Activated T-cell treated with anti-CD3 and anti-CD28 coated beads, Interleukin-2, amount 50 U/mL, for 24 hours (primary cell): ENCODE results near the gene AS3MT.
A peak's percentile ranks its signal among the peaks of the same experiment; 100 is the strongest.
"Not testable (repeated sequence)": the region's sequence is repeated elsewhere in the genome, so short reads cannot be mapped to it uniquely, and the experiment has no call there.

ENCODE experiments used
- DNase-seq: peaks from one replicate; pipeline ENCODE4 v3.0.0-alpha.2; 2020
- H3K27ac Mint-ChIP-seq: 2 replicates; pipeline ENCODE4 v1.8.0; 2020; ENCODE audit warnings: mild to moderate bottlenecking, mixed read lengths
- H3K27me3 Mint-ChIP-seq: 2 replicates; pipeline ENCODE4 v1.8.0; 2020; ENCODE audit warnings: mixed read lengths
- H3K36me3 Mint-ChIP-seq: 2 replicates; pipeline ENCODE4 v1.8.0; 2020; ENCODE audit warnings: low read depth, mixed read lengths
- H3K4me1 Mint-ChIP-seq: 2 replicates; pipeline ENCODE4 v1.8.0; 2020; ENCODE audit warnings: low read depth, mixed read lengths
- H3K4me3 Mint-ChIP-seq: 2 replicates; pipeline ENCODE4 v1.8.0; 2020; ENCODE audit warnings: mild to moderate bottlenecking, moderate library complexity, mixed read lengths
- H3K9me3 Mint-ChIP-seq: 2 replicates; pipeline ENCODE4 v1.8.0; 2020; ENCODE audit warnings: mixed read lengths

Gene AS3MT, protein sequence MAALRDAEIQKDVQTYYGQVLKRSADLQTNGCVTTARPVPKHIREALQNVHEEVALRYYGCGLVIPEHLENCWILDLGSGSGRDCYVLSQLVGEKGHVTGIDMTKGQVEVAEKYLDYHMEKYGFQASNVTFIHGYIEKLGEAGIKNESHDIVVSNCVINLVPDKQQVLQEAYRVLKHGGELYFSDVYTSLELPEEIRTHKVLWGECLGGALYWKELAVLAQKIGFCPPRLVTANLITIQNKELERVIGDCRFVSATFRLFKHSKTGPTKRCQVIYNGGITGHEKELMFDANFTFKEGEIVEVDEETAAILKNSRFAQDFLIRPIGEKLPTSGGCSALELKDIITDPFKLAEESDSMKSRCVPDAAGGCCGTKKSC

GRCh38 chr10:102869258-102870198, at the start of gene AS3MT:
Gene AS3MT, plus strand, starts transcription at chr10:102869470. Its CDS starts 123 bp downstream, at chr10:102869593.
- no peak within 1 kb of the TSS for H3K27ac Mint-ChIP-seq
- peaks cover 11% of the 10 kb centered on the region for H3K4me1 Mint-ChIP-seq
- peak within 1 kb of the TSS; percentile 67 for H3K4me3 Mint-ChIP-seq
- H3K27me3 Mint-ChIP-seq = peaks cover 23% of the 10 kb centered on the region
- H3K9me3 Mint-ChIP-seq = no peaks in the 10 kb centered on the region
- peak; percentile 39 for DNase-seq
- H3K36me3 Mint-ChIP-seq = peaks cover 3% of the 10 kb centered on the region

DNA sequence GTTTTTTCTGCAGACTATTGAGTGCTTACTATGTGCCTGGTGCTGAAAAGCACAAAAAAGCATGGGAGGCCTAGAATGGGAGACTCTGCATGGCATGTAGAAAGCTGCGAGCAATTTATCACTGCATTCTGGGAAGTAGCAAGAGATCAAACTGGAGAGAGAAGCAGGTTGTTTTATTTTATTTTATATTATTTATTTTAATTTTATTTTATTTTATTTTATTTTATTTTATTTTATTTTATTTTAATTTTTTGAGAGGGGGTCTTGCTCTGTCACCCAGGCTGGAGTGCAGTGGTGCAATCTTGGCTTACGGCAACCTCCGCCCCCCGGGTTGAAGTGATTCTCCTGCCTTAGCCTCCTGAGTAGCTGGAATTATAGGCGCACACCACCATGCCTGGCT, 49.3 kb upstream of the AS3MT start:
- not testable (repeated sequence) for H3K27ac Mint-ChIP-seq, H3K27me3 Mint-ChIP-seq, H3K9me3 Mint-ChIP-seq, DNase-seq, H3K4me3 Mint-ChIP-seq, H3K4me1 Mint-ChIP-seq
- H3K36me3 Mint-ChIP-seq = peaks cover 13% of the 10 kb centered on the region

- Mint-ChIP-seq H3K36me3 (no peaks in the 10 kb centered on the region), H3K9me3 (no peaks in the 10 kb centered on the region), H3K27me3 (no peaks in the 10 kb centered on the region), H3K4me3 (no peak overlapping the region), H3K27ac (no peak overlapping the region), H3K4me1 (no peaks in the 10 kb centered on the region)
- DNase-seq = no peak
Measured at GRCh38 chr10:102822222-102822621, 47.0 kb upstream of the AS3MT start.

GRCh38 chr10:102824664-102825063, 44.6 kb upstream of the AS3MT start:
- Mint-ChIP-seq H3K36me3 (no peaks in the 10 kb centered on the region), H3K27ac (no peak overlapping the region), H3K4me3 (no peak overlapping the region), H3K27me3 (no peaks in the 10 kb centered on the region), H3K9me3 (no peaks in the 10 kb centered on the region), H3K4me1 (no peaks in the 10 kb centered on the region)
- no peak for DNase-seq

DNA sequence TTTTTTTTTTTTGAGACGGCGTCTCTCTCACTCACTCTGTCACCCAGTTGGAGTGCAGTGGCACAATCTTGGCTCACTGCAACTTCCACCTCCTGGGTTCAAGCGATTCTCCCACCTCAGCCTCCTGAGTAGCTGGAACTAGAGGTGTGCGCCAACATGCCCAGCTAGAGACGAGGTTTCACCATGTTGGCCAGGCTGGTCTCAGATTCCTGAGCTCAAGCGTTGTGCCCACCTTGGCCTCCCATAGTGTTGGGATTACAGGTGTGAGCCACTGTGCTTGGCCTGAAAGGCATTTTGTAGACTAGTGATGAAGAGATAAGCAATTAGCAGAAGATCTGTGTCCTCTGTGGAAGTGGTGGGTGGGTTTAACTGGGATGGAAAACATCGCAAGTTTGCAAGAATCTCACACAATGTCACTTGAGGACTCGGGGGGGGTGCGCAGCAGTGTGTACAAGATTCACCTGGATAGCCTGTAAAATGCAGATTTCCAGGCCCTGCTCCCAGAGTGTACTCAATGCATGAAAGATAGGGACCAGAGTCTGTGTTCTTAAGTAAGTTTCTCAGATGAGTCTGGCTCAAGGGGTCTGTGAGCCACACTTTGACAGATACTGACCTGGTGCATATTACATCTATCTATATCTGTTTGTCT, 43.0 kb upstream of the AS3MT start:
- H3K9me3 Mint-ChIP-seq = no peaks in the 10 kb centered on the region
- DNase-seq = no peak
- no peak overlapping the region for H3K27ac Mint-ChIP-seq
- no peaks in the 10 kb centered on the region for H3K27me3 Mint-ChIP-seq
- no peaks in the 10 kb centered on the region for H3K4me1 Mint-ChIP-seq
- H3K4me3 Mint-ChIP-seq = no peak overlapping the region
- no peaks in the 10 kb centered on the region for H3K36me3 Mint-ChIP-seq

DNA sequence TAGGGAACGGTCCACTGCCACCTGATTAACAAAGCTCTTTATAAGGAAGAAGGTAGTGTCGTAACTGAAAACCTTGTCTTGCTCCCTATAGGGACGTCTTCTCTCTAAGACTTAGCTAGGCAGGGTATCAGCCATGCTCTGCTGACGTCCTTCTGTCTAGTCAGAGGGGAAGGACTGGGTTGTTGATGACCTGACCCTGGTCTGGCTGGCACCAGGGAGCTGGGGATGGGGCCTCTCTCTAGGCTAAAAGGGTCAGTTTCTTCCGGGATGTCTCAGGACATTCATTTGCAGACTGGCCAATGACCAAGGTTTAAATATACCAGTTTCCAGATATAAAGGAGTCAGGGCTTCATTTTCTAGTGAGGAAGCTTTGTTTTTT, 41.7 kb upstream of the AS3MT start:
- Mint-ChIP-seq H3K27me3 (no peaks in the 10 kb centered on the region), H3K9me3 (no peaks in the 10 kb centered on the region), H3K36me3 (no peaks in the 10 kb centered on the region), H3K4me3 (no peak overlapping the region), H3K4me1 (no peaks in the 10 kb centered on the region), H3K27ac (no peak overlapping the region)
- DNase-seq = no peak

GRCh38 chr10:102831322-102832071, 37.8 kb upstream of the AS3MT start:
- H3K4me3 Mint-ChIP-seq = no peak overlapping the region
- no peaks in the 10 kb centered on the region for H3K36me3 Mint-ChIP-seq
- H3K4me1 Mint-ChIP-seq = peaks cover 3% of the 10 kb centered on the region
- peaks cover 3% of the 10 kb centered on the region for H3K27me3 Mint-ChIP-seq
- no peak overlapping the region for H3K27ac Mint-ChIP-seq
- no peaks in the 10 kb centered on the region for H3K9me3 Mint-ChIP-seq
- no peak for DNase-seq

GRCh38 chr10:102832248-102832647, 37.0 kb upstream of the AS3MT start:
- Mint-ChIP-seq H3K9me3 (no peaks in the 10 kb centered on the region), H3K27ac (no peak overlapping the region), H3K4me3 (no peak overlapping the region), H3K4me1 (peaks cover 3% of the 10 kb centered on the region), H3K27me3 (peaks cover 3% of the 10 kb centered on the region), H3K36me3 (no peaks in the 10 kb centered on the region)
- no peak for DNase-seq

DNA sequence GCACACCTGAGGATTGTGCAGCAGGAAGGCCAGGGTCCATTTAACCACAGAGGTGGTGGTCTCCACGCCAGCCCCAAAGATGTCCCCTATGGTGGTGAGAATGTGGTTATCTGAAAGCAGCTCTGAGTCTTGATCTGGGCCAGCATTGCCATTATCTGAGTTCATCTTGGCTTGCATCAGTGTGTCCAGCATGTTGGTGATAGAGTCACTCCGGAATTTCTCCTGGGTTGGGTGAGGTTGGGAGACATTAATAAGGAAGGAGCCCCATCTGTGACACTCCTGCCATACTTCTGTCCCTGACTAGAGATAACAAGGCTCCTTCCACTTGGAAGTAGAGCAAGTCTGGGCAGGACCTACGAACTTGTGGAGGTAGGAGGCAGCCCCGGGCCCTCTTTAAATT, 36.3 kb upstream of the AS3MT start:
- DNase-seq = no peak

DNA sequence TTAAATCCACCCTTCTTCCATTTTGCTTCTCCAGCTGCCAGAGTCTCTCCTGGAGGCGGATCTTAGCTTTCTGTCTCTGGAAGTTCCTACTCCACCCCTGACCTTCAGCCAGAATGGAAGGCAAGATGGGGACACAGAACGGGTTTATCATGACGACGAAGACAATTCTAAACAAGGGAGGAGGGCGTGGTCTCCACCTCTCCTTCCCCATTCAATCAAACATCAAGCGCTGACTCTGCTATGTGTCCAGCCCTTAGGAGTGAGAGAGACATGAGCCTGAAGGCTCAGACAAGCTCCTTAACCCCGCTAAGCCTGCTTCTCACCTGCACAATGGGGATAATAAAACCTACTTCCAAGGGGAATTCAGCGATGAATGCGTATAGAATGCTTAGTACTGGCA, 35.1 kb upstream of the AS3MT start:
- H3K27ac Mint-ChIP-seq = no peak overlapping the region
- H3K4me1 Mint-ChIP-seq = peaks cover 3% of the 10 kb centered on the region
- no peak for DNase-seq
- H3K4me3 Mint-ChIP-seq = no peak overlapping the region
- no peaks in the 10 kb centered on the region for H3K36me3 Mint-ChIP-seq
- H3K9me3 Mint-ChIP-seq = no peaks in the 10 kb centered on the region
- peaks cover 3% of the 10 kb centered on the region for H3K27me3 Mint-ChIP-seq

More for the DNA sequence above, 36.3 kb upstream of the AS3MT start:
- H3K27me3 Mint-ChIP-seq = peaks cover 3% of the 10 kb centered on the region
- no peak overlapping the region for H3K4me3 Mint-ChIP-seq
- no peak overlapping the region for H3K27ac Mint-ChIP-seq
- H3K4me1 Mint-ChIP-seq = peaks cover 3% of the 10 kb centered on the region
- no peaks in the 10 kb centered on the region for H3K36me3 Mint-ChIP-seq
- H3K9me3 Mint-ChIP-seq = no peaks in the 10 kb centered on the region

DNA sequence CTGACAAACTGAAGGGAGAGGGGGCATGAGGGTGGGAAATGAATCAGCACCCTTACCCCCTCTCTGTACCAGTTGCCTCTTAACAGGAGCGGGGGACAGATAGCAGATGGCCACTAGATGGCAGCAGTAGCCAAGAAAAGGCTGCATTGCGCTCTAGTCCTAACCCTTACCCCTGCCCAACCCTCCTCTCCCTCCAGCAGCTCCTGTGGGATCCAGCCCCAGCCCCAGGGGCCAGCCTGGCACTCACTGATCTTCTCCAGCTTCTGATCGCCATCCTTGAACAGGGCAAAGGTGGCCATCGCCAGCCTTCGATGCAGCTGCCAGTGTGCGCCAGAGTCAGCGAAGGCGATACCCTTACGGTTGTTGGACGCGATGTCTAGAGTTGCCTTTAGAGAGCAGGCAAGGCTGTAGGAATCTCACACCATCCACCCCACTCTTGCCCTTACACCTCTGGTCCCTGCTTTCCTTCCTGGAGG, 34.2 kb upstream of the AS3MT start:
- Mint-ChIP-seq H3K4me1 (peaks cover 3% of the 10 kb centered on the region), H3K9me3 (no peaks in the 10 kb centered on the region), H3K27me3 (peaks cover 6% of the 10 kb centered on the region), H3K36me3 (no peaks in the 10 kb centered on the region), H3K4me3 (no peak overlapping the region), H3K27ac (no peak overlapping the region)
- peak; percentile 80 for DNase-seq

DNA sequence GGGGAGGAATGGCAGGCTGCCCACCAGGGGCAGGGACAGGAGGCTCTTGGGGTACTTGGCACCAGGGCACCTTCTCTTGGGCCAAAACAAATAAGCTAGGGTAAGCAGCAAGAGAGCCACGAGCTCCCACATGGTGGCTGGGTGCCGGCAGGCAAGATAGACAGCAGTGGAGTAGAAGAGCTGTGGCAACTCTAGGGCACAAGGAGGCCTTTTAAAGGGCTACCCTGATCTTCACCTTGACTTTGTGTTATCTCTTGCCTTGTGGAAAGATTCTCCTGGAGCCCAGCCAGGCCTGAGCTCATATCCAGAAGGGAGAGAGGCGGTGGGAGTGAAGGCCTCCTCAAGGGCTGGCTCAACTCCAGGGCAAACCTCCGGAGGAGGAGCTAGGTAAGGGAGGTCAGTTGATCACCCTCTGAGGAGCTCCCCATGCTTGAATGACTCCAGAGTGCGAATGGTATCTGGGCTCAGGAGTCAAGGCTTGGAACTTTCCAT, 32.0 kb upstream of the AS3MT start, which contains the start of gene CYP17A1:
Gene CYP17A1, minus strand, starts transcription at position 184 of the 492 bp plus-strand sequence. Its CDS starts 52 bp downstream, at position 132.
- Mint-ChIP-seq H3K27ac (no peak within 1 kb of the TSS), H3K27me3 (peaks cover 8% of the 10 kb centered on the region), H3K4me3 (no peak within 1 kb of the TSS), H3K9me3 (no peaks in the 10 kb centered on the region), H3K36me3 (no peaks in the 10 kb centered on the region), H3K4me1 (peaks cover 3% of the 10 kb centered on the region)
- no peak for DNase-seq

DNA sequence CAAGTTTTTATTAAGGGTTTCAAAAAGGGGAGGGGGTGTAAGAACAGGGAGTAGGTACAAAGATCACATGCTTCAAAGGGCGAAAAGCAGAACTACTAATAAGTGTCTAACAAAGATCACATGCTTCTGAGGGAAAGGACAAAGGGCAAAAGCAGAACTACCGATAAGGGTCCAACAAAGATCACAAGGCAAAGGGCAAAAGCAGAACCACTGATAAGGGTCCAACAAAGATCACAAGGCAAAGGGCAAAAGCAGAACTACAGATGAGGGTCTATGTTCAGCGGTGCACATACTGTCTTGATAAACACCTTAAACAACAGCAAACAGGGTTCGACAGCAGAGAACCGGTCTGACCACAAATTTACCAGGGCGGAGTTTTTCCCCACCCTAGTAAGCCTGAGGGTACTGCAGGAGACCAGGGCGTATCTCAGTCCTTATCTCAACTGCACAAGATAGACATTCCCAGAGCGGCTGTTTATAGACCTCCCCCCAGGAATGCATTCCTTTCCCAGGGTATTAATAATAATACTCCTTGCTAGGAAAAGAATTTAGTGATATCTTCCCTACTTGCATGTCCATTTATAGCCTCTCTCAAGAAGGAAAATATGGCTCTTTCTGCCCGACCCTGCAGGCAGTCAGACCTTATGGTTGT, 30.9 kb upstream of the AS3MT start:
- not testable (repeated sequence) for H3K4me1 Mint-ChIP-seq, H3K27ac Mint-ChIP-seq, H3K9me3 Mint-ChIP-seq, H3K4me3 Mint-ChIP-seq, DNase-seq, H3K36me3 Mint-ChIP-seq
- H3K27me3 Mint-ChIP-seq = peaks cover 10% of the 10 kb centered on the region
